Stimulated activated CD4-positive, alpha-beta T cell treated with anti-CD3 and anti-CD28 coated beads, Interleukin-1b, Interleukin-23, amount 100 ng/mL, for 48 hours (primary cell): ENCODE data around the gene XPNPEP3.

Experiments
- DNase-seq: peaks from one replicate; pipeline ENCODE4 v3.0.0-alpha.2; 2020

XPNPEP3 gene

DNA sequence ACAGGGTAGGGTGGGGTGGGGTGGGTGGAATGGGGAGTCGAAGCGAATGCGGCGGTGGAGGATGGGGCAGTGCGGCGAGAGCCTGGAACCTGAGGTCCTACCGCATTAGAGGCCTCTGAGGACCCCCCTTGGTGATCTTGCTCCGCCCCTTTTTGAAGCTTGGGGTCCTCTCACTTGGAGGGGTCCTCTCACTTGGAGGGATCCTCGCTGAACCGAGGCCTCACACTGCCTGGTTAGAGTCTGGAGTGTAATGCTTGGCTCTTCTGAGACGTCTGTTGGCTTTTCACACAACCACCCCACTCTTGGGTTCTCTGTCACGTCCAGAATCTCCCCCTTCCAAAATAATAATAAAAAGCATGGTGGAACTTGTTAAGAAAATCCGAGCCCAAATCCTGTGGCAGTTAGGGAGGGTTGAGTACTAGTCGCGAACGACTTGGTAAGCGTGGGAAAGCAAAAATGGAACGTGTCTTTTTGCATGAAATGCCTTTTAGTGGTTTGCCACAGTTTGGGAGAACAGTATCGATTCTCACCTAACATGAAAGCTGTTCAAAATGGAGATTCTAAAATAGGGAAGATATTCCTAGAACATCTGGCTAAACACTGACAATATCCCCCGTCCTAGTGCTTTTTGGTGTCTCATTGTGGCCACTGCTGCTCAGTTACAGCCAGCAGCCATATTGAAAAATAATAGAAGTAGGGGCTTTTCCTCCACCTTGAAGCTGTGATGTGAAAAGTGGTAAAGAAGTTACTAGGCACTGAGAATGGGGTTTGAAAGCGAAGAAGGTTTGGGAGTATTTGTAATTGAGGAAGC is 95.1 kb downstream of the XPNPEP3 start:
- no peak for DNase-seq

DNA sequence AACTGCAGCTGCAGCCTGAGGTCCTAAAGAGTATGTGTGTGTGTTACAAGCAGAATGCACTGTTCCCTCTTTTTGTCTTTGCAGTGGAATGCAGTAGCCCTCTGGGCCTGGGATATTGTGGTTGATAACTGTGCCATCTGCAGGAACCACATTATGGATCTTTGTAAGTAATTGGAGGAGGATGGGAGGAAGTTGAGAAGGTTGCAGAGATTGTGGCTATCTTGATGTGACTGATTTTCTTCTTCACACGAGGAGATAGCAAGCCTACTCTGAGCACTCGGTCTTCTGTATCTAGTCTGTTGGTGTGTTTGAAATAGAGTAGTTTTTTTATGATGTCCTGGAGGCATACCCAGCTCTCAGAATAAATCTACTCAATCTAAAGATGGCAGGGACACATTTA is 96.5 kb downstream of the XPNPEP3 start:
- no peak for DNase-seq

DNA sequence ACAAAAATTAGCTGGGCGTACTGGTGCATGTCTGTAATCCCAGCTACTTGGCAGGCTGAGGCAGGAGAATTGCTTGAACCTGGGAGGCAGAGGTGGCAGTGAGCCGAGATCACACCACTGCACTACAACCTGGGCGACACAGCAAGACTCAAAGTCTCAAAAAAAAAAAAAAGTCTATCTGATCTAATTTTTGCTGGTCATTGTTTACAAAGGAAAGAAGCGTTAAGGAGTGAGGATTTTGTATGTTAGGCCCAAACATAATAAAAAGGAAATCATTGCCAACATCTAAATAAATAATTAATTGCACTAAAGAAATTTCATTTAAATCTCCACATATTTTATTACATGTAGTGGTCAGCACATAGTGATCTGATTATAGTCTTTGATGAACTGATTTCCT is 97.2 kb downstream of the XPNPEP3 start:
- DNase-seq = no peak

DNA sequence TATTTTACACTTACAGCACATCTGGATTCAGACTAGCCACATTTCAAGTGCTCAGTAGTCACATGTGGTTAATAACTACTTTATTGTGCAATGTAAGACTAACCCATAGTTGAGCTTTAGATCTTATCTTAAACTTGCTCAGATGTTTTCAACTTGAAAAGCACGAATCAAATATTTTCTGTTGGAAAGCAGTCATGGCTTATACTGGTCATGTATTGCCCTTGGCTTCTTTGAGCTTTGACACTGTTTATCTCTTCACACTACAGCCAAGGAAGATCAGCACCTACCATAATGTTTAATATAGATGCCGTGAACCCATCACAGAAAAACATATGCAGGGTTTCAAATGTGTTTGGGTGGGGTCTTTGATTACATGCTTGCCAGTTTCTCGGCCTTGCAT is 98.6 kb downstream of the XPNPEP3 start:
- DNase-seq = no peak

DNA sequence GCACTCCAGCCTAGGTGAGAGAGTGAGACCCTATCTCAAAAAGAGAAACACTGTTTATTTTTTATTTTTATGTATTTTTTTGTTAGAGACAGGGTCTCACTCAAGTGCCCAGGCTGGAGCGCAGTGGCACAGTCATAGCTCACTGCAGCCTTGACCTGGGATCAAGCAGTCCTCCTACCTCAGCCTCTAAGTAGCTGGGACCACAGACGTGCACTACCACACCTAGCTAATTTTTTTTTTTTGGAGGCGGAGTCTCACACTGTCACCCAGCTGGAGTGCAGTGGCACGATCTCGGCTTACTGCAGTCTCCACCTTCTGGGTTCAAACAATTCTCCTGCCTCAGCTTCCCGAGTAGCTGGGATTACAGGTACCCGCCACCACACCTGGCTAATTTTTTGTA is 100.7 kb downstream of the XPNPEP3 start:
- no peak for DNase-seq

DNA sequence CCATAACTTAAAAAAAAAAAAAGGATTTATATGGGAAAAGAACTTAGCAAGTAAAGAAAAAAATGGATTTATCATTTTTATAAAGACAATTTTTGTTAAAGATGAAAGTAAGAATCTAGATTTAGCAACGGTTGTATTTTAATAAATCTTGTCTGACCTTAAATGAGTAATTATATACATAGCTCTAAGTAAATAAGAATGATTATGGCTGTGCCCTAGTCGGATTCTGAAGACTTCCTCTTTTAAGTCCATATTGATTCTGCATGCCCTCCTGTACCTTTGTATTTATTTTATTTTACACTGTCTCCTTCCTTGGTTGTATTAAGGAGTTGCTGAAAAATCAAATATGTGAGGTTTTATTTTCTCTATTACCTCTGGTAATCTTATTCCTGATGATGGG is 101.4 kb downstream of the XPNPEP3 start:
- no peak for DNase-seq

DNA sequence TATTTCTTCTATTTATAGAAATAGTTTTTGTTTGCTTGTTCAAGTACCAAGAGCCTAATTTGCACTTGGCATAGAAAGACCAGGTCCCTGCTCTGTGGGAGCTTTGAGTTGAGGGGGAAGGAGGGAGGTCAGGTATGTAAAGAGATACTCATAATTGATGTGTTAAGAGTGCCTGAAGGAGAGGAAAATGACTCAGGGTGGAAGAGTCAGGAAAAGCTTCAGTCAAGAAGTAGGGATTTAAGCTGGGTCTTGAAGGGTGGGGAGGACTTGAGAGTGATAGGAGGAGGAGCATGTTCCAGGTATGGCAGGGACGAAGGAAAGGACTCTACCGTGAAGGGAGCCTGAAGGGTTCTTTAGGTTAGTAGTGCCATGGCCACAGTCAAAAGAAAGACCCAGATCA is 103.2 kb downstream of the XPNPEP3 start:
- no peak for DNase-seq

DNA sequence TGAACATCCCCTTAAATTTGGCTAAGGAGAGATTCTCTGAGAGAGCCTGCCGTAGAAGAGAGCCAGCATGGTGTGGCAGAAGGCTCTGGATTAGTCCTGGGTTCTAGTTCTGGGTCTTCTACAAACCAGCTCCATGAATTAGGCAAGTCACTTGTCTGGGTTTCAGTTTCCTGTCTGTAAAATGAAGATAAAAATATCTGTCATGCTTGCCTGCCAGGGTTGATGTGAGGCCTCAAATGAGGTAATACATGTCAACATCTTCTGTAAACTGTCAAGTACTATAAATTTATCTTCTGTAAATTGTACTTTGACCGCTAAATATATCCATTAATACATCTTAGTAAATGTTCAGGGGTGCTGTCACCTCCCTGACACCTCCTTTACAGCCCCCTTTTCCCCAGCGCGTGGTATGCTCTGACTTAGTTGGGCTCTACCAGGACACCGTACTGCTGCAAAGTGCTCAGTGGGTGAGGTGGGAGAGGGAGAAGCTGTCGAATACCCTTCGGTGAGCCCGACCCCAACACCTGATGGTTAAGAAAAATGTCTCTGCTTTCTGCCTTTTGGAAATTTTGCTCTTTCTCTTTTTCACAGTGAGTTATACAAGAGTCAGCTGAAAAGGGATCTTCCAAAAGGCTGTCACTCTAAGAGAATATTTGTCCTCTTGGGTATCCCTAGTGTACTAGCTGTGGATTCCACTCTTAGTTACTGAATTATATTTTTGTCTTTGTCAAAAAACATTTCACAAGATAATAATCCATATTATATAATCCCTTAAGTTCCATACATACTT is 109.2 kb downstream of the XPNPEP3 start:
- no peak for DNase-seq

DNA sequence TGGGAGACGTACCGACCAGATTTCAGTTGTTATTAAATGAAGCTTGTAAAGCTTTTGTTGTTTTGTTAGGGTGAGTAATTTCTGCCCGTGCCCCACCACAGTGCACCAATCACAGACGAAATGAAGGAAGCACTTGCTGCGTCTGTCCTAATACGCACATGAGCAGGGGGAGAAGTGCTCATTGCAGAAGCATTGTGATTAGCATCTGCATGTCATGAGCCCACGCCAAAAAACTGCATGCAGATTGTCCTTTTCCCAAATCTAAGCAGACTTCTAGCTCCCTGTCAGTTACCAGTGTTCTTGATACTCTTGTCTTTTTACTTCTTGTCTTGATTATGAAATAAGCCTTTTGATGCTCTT is 109.8 kb downstream of the XPNPEP3 start:
- no peak for DNase-seq

DNA sequence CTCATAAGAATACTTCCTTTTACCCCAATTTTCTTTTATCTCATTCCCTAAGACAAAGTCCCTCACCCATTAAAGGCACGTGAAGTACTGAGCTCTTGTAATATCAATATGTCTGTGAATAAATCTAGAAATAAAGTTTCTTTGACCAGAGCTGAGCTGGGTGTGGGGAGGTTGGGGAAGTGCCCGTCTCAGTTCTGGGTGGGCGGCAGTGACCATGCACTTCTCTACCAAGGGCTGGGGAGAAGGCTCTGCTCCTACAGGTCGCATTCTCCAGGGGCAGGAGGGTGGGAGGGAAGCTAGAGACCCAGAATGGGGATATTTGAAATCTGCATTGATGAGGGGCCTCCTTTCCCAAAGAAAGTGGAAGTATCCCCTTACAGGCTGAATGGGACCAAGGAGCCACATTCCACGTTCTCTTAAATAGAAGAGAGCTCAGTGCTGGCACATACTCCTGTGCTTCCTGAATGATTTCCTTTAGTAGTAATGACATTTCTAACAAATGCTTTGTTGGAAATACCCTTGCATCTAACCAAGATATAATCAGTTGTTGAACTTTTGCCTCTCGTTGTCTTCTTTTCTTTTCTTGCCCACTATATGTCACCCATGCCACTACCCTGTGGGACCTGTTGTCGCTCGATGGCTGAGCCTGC is 110.3 kb downstream of the XPNPEP3 start:
- DNase-seq = no peak

DNA sequence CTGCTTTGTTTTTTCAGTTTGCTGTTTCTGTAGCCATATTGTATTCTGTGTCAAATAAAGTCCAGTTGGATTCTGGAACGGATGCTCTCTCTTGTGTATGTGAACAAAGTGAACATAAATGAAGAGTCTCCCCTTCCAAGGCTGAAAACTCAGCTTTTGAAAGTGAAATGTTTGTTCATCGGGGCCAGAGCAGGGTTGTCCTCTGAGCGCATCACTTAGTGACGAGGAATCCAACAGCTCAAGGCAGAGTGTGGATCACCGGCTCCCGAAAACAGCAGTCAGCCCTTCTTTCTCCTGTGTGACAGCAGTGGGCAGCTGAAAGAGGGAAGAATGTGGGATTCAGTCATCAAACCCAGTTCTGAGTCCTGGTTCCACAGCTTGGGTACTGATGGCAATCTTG is 115.6 kb downstream of the XPNPEP3 start:
- DNase-seq = no peak

DNA sequence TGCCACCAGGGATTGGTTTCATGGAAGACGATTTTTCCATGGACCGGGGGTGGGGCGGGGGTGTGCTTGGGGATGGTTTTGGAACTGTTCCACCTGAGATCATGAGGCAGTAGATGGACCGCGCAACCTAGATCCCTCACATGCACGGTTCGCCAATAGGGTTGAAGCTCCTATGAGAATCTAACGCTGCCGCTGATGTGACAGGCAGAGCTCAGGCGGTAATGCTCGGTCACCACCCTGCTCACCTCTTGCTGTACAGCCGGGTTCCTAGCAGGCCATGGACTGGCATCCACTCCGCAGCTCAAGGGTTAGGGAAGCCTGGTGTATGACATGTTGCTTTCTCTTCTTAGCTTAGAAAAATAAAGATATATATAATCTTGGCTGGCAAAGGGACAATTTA is 116.2 kb downstream of the XPNPEP3 start:
- no peak for DNase-seq

DNA sequence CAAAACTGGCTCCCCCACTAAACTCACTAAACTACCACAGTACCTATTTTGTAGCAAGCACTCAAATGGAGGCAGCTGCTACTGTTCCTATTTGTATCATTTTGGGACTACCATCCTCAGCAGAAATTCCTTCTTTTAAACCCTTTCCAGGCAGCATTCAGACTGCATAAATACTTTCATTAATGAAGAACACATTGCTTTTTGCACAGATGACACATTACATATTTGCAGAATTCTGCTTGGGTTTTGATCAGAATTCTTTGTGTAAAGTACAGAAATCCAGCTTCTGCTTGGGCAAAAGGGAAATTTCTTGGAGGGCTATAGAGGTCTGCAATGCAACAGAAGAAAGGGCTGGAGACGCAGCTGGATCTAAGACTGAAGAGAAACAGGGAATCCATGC is 118.4 kb downstream of the XPNPEP3 start:
- DNase-seq = no peak

DNA sequence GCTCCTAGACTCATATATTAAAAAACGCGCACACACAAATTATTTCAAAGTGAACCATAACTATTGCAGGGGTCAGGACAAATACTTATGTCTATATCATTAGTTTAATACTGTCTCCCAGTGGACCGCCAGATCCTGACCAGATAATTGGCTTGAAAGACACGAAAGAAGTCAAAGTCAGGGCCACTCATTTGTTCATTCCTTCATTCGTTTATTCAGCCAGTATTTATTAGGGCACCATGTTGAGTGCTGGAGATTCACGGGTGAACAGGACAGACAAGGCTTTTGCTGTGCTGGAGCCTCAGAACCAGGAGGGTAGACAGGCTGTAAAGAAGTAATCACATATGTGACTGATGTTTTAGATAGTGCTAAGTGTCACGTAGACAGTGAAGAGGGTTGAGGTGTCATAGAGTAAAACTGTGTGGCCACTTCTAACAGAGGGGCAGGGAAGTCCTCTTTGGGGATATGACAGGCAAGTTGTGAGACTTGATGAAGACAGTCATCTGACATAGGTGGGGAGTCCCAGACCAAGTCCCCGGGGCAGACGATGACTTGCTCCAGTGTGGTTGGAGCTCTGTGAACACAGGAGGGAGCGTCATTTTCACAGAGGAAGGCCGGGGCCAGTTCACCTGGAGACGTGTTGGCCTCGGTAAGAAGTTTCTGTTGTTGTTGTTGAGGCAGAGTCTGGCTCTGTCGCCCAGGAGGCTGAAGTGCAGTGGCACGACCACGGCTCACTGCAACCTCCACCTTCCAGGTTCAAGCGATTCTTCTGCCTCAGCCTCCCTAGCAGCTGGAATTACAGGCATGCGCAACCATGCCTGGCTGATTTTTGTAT is 120.1 kb downstream of the XPNPEP3 start:
- no peak for DNase-seq

DNA sequence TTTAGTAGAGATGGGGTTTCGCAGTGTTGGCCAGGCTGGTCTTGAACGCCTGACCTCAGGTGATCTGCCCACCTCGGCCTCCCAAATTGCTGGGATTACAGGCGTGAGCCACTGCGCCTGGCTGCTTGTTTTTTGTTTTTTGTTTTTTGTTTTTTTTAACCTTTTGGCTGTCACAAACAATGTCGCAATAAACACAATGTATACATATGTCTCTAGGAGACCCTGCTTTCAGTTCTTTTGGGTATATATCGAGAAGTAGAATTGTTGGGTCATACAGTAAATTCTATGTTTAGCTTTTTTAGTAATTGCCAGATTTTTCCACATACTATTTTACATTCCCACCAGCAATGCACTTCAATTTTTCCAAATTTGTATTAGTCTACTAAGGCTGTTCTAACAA is 122.2 kb downstream of the XPNPEP3 start:
- DNase-seq = no peak

DNA sequence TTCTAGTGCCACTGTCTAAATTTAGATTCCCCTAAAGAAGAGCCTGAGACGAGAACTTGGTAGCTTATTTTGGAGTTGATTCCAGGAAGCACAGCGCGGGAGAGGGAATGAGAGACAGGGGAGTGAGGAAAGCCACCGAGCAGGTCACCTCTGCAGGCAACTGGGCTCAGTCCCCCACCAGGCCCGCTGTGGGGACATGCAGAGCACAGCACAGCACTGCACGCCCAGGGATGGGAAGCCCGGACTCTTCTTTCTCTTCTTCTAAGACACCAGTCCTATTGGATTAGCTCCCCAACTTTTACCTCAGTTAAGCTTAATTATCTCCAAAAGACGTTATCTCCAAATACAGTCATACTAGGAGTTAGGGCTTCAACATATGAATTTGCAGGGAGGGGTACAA is 122.9 kb downstream of the XPNPEP3 start:
- DNase-seq = no peak
